Adipocyte (in vitro differentiated cells): Measurements from ENCODE around the gene XAGE2.
"Not testable (repeated sequence)": the region's sequence is repeated elsewhere in the genome, so short reads cannot be mapped to it uniquely, and the experiment has no call there.

Source experiments
- DNase-seq: peaks from one replicate; pipeline ENCODE4 v3.0.0-alpha.2; 2015; ENCODE audit warnings: low read depth
- H3K27me3 ChIP-seq: replicated peaks from 2 replicates; pipeline ENCODE4 v1.7.0; 2013; ENCODE audit warnings: mild to moderate bottlenecking, low read length, moderate library complexity; ENCODE audit not compliant: control insufficient read depth, insufficient read depth
- H3K36me3 ChIP-seq: 2 replicates; pipeline ENCODE4 v1.7.0; 2013; ENCODE audit warnings: low read length, mild to moderate bottlenecking, moderate library complexity; ENCODE audit not compliant: control insufficient read depth, insufficient read depth, severe bottlenecking
- H3K4me1 ChIP-seq: 2 replicates; pipeline ENCODE4 v1.7.0; 2013; ENCODE audit warnings: mild to moderate bottlenecking, low read length, moderate library complexity; ENCODE audit not compliant: control insufficient read depth, insufficient read depth
- H3K4me3 ChIP-seq: 2 replicates; pipeline ENCODE4 v1.7.0; 2013; ENCODE audit warnings: mild to moderate bottlenecking, low read length, moderate library complexity
- H3K9ac ChIP-seq: 2 replicates; pipeline ENCODE4 v1.7.0; 2013; ENCODE audit warnings: mild to moderate bottlenecking, low read length, moderate library complexity
- H3K9me3 ChIP-seq: 2 replicates; pipeline ENCODE4 v1.7.0; 2013; ENCODE audit warnings: mild to moderate bottlenecking, low read length, moderate library complexity; ENCODE audit not compliant: control insufficient read depth

XAGE2 gene, protein sequence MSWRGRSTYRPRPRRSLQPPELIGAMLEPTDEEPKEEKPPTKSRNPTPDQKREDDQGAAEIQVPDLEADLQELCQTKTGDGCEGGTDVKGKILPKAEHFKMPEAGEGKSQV

DNA sequence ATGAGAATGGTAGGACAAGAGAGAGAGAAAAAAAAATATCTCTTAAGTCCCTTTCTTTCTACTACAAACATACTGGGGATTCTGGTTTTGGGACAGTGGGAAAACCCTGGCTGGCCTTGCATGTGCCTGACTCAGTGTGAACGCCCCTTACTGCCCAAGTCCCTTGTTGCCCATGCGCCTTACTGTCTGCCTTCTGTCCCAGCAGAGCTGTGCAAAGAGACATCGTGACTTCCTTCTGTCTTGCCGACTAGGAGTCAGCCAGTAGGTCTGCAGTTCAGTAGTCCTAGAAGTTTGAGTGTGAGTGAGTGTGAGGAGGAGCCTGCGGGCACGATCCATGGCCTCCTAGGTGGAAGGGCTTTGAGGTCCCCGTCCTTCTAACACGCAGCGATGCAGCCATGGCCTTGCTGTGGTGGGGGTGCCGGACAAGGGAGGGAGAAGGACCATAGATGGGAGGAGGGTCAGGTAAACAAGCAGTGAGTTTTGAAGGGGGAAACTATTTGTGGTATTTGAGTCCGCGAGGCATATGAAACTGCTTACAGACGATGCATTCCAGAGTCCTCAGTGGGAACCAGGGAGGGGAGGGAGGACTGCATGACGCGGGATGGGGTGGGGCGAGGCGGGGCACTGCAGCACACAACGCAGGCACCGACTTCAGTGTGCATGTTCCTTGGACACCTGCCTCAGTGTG lies at the start of gene XAGE2:
Gene XAGE2, plus strand, starts transcription at position 654 of the 688 bp plus-strand sequence. CDS start 994 bp downstream, outside the sequence.
- Histone ChIP-seq H3K27me3 (peaks cover 63% of the 10 kb centered on the region), H3K4me3 (no peak within 1 kb of the TSS), H3K36me3 (no peaks in the 10 kb centered on the region), H3K4me1 (no peaks in the 10 kb centered on the region), H3K9me3 (peaks cover 10% of the 10 kb centered on the region), H3K9ac (no peak within 1 kb of the TSS)
- DNase-seq: no peak

DNA sequence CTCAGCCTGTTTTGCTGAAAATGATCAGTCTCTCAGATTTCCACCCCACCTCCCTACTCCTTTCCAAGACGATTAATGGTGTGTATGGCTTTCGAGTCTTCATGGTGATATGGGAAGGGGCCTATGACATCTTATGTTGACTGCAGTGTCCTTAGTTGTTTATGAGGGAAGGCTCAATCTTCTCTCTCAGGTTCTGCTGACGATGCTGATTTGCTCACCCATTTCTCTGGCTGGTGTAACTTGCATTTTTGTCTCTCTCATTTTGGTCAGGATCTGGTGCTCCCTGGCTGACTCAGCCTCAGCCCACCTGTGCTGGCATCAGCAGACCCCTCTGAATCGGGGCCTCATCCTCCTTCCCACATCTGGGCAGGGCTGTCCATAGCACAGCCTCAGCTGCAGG lies 31.4 kb upstream of the XAGE2 start:
- peaks cover 21% of the 10 kb centered on the region for H3K9me3 ChIP-seq
- H3K27me3 ChIP-seq: peaks cover 29% of the 10 kb centered on the region
- no peak overlapping the region for H3K9ac ChIP-seq
- no peak overlapping the region for H3K4me3 ChIP-seq
- H3K36me3 ChIP-seq: no peaks in the 10 kb centered on the region
- no peak for DNase-seq
- H3K4me1 ChIP-seq: no peaks in the 10 kb centered on the region

DNA sequence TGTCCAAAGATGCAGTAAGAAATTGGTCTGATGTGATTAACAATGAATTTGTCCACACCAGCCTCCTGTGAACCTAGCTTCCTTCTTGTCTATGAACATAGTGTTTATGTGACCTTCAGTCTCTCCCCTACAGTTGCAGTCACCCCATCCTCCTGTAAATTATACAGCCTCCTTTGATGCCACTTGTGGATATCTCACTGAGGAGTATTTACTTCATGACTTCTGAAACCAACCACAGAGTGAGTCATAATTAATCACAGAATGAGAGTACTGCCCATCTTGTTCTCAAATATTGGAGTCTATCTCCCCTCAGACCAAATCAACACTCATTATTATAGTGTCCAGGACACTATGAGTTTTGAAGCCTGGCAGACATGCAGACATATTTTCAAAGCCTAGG lies 27.3 kb upstream of the XAGE2 start:
- H3K4me3 ChIP-seq: no peak overlapping the region
- DNase-seq: no peak
- no peaks in the 10 kb centered on the region for H3K4me1 ChIP-seq

DNA sequence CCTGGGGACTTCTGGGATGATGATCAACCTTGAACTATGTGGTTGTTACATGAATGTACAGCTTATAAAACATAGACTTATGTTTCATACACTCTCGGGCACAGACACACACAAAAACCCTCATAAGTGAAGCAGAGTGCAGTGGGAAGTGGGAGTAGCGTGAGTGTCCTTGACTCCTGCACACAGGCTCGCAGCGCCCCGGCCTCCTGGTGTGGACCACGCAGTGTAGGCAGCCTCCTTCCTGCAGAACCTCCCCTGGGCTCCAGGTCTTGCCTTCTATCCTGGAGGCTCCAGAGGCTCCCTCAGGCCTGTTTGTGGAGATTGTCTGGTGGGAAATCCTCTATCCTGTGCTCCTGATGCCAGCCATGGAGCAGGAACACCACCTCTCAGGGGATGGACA lies 25.7 kb upstream of the XAGE2 start:
- not testable (repeated sequence) for H3K9me3 ChIP-seq, DNase-seq, H3K27me3 ChIP-seq, H3K4me3 ChIP-seq, H3K4me1 ChIP-seq, H3K9ac ChIP-seq, H3K36me3 ChIP-seq

More for the DNA sequence above, 27.3 kb upstream of the XAGE2 start:
- H3K9ac ChIP-seq: no peak overlapping the region
- H3K9me3 ChIP-seq: peaks cover 2% of the 10 kb centered on the region
- no peaks in the 10 kb centered on the region for H3K36me3 ChIP-seq
- H3K27me3 ChIP-seq: peaks cover 25% of the 10 kb centered on the region

DNA sequence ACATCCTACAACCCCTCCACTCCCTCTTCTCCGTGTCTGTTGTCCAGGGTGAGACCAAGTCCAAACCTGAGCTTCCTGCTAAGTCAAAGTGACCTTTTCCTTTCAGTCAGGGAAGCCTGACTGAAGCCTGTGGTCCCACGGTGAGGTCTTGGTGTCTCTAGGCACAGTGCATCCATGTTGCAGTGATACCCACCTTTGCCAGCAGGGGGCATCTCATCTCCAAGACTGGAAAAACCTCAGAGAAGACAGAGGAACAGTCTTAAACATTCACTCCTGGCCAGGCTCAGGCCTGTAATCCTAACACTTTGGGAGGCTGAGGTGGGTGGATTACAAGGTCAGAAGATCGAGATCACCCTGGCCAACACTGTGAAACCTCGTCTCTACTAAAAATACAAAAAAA lies 23.4 kb upstream of the XAGE2 start:
- peaks cover 12% of the 10 kb centered on the region for H3K27me3 ChIP-seq
- not testable (repeated sequence) for H3K9me3 ChIP-seq, H3K9ac ChIP-seq, H3K36me3 ChIP-seq, H3K4me3 ChIP-seq, H3K4me1 ChIP-seq
- DNase-seq: peak; percentile 47

DNA sequence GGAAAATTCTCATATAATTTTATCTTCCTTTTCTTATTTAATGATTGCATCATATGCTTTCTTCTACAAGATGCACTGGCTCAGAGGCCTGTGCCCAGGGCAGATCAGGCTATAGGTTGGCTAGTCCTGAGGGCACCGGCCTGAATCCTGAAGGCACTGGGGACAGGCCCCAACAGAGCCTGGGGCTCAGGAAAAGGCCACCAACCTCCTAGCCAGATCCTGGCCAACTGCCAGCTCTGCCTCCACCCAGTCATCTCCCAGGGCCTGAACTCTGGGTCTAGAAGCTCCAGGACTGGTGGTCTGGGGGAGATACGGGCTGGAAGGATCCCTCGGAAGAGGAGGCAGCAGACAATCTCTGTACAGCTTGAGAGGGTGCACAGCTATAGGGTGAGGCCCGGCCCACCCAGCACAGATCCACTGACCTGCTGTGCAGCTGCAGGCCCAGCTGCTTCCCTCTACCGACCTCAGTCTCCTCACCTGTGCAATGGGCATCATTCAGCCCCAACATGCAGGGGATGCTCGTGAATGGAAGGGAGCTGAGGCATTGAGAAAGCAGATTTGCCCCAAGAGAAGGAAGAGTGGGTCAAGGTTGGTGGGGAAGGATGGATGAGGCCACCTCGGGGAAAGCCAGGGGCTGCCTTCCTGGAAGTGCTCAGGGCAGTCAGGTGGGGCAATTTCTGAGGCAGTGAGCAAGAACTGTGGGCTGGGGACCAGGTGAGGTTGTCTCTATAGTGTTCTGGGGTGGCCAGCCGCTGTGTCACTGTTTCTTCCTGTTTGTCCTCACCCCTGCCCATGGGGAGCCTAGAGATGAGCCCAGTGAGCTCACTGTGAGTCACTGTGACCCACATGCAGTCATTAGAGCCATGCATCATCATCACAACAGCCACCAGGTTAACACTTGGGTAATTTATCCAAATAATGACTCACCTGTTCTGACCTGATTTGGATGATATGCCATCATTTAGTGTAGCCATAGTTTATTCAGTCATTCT lies 22.4 kb upstream of the XAGE2 start:
- DNase-seq: no peak
- Histone ChIP-seq H3K4me1 (no peaks in the 10 kb centered on the region), H3K9me3 (no peaks in the 10 kb centered on the region), H3K27me3 (peaks cover 20% of the 10 kb centered on the region), H3K4me3 (no peak overlapping the region), H3K9ac (no peak overlapping the region), H3K36me3 (no peaks in the 10 kb centered on the region)

DNA sequence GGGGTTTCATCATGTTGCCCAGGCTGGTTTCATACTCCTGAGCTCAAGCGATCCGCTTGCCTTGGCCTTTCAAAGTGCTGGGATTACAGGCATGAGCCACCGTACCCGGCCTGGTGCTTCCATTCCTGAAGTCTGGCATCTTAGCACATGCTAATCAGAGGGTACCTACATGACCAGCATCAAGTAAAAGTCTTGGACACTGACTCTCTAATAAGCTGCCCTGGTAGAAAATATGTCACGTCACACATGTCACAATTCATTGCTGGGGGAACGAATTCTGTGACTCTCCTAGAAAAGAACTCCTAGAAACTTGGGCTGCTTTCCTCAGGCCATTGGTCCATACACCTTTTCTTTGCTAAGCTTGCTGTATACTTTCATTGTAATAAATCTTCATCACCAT lies 19.1 kb upstream of the XAGE2 start:
- H3K4me1 ChIP-seq: no peaks in the 10 kb centered on the region
- peaks cover 34% of the 10 kb centered on the region for H3K27me3 ChIP-seq
- no peaks in the 10 kb centered on the region for H3K9me3 ChIP-seq
- no peaks in the 10 kb centered on the region for H3K36me3 ChIP-seq
- DNase-seq: no peak
- H3K9ac ChIP-seq: no peak overlapping the region
- no peak overlapping the region for H3K4me3 ChIP-seq

DNA sequence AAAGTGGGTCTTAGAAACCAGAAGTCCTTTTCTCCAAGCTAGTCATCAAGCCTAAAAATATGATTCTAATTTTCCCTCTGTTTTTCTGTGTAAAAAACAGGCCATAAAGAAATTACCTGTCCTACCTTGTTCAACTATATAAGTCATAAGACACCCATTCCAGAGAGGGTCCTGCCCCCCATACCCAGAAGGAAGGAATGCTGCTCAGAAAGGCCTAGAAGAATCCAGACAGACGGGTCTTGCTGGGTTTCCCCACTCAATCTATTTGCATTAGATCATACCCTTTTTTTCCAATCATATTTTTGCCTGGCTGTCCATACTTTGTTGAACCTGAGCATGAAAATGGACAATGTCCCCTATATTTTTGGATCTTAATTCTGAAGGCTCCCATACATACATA lies 16.3 kb upstream of the XAGE2 start:
- H3K9me3 ChIP-seq: no peaks in the 10 kb centered on the region
- peaks cover 34% of the 10 kb centered on the region for H3K27me3 ChIP-seq
- H3K4me3 ChIP-seq: no peak overlapping the region
- no peaks in the 10 kb centered on the region for H3K36me3 ChIP-seq
- H3K9ac ChIP-seq: no peak overlapping the region
- no peaks in the 10 kb centered on the region for H3K4me1 ChIP-seq
- DNase-seq: no peak

DNA sequence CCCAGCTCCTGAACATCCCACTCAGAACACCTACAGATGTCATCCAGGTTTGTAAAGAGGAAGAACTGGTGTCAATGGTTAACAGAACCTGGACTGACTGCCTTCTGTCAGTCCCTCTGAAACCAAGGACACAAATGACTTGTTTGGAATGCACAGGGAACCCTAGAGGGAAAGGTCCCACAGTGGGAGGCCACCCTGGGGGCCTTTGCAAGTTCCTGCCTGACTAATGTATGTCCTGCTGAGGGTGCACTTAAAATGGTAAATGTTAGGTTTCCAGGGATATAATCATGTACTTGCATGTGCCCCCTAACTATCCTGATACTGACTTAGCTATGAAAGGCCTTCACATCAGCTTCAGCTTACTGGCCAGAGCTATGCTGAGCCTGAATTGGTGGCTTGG lies 15.0 kb upstream of the XAGE2 start:
- H3K9me3 ChIP-seq: no peaks in the 10 kb centered on the region
- no peak overlapping the region for H3K4me3 ChIP-seq
- H3K4me1 ChIP-seq: no peaks in the 10 kb centered on the region
- H3K36me3 ChIP-seq: no peaks in the 10 kb centered on the region
- H3K27me3 ChIP-seq: peaks cover 31% of the 10 kb centered on the region
- H3K9ac ChIP-seq: no peak overlapping the region
- no peak for DNase-seq

DNA sequence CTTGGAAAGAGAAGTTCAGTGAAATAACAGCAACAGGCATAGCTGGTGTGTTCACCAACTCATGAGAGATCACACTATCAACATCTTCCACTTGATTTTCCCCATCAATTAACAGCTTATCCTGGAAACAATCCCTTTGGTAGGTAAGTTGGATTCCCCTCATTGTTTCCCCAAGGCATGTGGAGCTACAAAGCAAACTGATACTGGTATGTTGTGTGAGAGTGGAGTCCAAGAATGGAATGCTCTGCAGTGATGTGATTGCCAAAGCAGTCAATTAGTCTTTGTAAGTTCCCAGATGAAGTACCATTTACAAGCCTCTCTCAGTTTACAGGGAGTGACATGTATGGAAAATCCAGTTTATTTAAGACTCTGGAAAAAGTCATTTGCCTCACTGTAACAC lies 13.7 kb upstream of the XAGE2 start:
- peaks cover 29% of the 10 kb centered on the region for H3K27me3 ChIP-seq
- no peaks in the 10 kb centered on the region for H3K4me1 ChIP-seq

DNA sequence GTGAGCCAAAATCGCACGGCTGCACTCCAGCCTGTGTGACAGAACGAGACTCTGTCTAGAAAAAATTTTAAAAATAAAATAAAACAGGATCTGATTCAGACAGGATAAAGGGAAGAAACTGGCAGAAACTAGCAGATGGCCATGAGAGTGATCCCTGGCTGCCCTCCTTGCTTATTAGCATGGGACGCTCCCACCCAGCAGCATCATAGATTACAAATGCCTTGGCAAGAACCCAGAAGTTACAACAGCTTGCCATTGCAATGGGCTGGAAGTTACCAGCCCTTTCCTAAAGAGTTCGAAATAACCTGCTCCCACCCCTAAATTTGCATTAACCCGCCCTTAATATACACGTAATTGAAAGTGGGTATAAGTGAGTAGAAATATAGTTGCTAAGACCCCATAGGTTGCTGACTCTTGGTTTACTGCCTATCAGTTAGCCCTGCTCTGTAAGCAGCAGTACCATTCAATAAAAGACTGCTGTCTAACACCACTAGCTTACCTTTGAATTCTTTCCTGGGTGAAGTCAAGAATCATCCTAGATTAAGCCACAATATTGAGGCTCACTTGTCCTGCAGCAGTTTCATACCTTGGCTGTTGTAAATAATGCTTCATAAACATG lies 9.1 kb upstream of the XAGE2 start:
- H3K4me1 ChIP-seq: peaks cover 2% of the 10 kb centered on the region
- H3K9ac ChIP-seq: no peak overlapping the region
- H3K36me3 ChIP-seq: no peaks in the 10 kb centered on the region
- no peak for DNase-seq
- peaks cover 35% of the 10 kb centered on the region for H3K27me3 ChIP-seq
- no peak overlapping the region for H3K4me3 ChIP-seq
- H3K9me3 ChIP-seq: no peaks in the 10 kb centered on the region

More for the DNA sequence above, 13.7 kb upstream of the XAGE2 start:
- Histone ChIP-seq H3K9ac (no peak overlapping the region), H3K36me3 (no peaks in the 10 kb centered on the region), H3K4me3 (no peak overlapping the region), H3K9me3 (no peaks in the 10 kb centered on the region)
- no peak for DNase-seq
